ENCODE data around the gene SLC44A3. TPM values are rescaled to one million over a fixed set of nuclear protein-coding genes. Genes with fewer than 3 reads are reported as not detected.

The SLC44A3 gene
- polyA plus RNA-seq, 1 donor from 2014 or later = not detected

DNA sequence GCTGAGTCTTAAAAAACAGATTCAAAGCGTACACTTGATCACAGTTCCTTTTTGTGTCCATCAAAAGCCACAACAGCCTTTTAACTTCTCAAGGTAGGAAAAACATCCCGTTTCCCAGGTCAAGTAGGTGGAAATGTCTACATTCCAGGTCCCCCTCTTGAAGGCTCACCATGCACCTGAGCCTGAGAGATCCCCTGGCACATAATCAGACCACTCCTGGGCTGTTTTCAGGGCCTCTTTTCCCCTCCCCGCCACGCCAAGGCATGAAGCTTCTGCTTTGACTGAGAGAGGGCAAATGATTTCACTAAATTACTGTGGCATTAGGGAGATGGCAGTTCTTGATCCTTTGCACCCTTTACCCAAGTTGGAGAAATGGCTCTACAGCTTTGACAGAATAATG, 85.0 kb downstream of the SLC44A3 start:
- TF ChIP-seq RAD21 (conservative IDR thresholded peaks at IDR 0.05) (no peak), SMC3 (conservative IDR thresholded peaks at IDR 0.05; ENCODE audit: poor library complexity) (no peak)
- TF ChIP-seq, protein P1, sequence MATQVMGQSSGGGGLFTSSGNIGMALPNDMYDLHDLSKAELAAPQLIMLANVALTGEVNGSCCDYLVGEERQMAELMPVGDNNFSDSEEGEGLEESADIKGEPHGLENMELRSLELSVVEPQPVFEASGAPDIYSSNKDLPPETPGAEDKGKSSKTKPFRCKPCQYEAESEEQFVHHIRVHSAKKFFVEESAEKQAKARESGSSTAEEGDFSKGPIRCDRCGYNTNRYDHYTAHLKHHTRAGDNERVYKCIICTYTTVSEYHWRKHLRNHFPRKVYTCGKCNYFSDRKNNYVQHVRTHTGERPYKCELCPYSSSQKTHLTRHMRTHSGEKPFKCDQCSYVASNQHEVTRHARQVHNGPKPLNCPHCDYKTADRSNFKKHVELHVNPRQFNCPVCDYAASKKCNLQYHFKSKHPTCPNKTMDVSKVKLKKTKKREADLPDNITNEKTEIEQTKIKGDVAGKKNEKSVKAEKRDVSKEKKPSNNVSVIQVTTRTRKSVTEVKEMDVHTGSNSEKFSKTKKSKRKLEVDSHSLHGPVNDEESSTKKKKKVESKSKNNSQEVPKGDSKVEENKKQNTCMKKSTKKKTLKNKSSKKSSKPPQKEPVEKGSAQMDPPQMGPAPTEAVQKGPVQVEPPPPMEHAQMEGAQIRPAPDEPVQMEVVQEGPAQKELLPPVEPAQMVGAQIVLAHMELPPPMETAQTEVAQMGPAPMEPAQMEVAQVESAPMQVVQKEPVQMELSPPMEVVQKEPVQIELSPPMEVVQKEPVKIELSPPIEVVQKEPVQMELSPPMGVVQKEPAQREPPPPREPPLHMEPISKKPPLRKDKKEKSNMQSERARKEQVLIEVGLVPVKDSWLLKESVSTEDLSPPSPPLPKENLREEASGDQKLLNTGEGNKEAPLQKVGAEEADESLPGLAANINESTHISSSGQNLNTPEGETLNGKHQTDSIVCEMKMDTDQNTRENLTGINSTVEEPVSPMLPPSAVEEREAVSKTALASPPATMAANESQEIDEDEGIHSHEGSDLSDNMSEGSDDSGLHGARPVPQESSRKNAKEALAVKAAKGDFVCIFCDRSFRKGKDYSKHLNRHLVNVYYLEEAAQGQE (IDR thresholded peaks at IDR 0.05; ENCODE audit: borderline replicate concordance) = no peak
- H3K36me3 ChIP-seq (ENCODE audit: insufficient read depth, low read length) = no peaks in the 10 kb centered on the region

DNA sequence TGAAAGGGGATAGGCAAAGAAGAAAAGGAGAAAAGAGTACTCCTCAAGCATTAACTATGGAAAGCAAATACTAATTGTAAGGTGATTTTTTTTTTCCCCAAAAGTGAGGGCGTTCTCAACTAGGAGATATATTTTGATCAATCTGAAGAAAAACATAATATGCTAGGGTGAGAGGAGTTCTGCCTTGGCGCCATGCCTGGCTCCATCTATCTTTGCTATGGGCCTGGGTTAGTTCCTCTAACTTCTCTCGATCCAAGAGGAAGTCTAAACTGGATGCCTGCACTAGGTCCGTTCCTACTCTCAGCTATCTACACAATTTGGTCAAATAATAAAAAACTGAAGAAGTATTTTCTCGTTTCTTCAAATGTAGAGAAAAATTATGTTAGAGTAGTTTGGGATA, 86.2 kb downstream of the SLC44A3 start:
- Histone ChIP-seq H2AFZ (ENCODE audit: low read depth, low read length) (no peak overlapping the region), H3F3A (ENCODE audit: insufficient read depth, low read length, poor library complexity, severe bottlenecking) (no peaks in the 10 kb centered on the region), H3K79me2 (replicated peaks; ENCODE audit: insufficient read depth, low read length) (peaks cover 69% of the 10 kb centered on the region), H3K4me2 (ENCODE audit: low read length) (no peak overlapping the region), H3K4me3 (ENCODE audit: low read length) (no peak overlapping the region), H3K9ac (ENCODE audit: low read length) (no peak overlapping the region), H3K27ac (ENCODE audit: low read length) (no peak overlapping the region), H3K27me3 (ENCODE audit: insufficient read depth, low read depth, low read length) (no peaks in the 10 kb centered on the region), H3K9me3 (ENCODE audit: low read length) (no peaks in the 10 kb centered on the region), H4K20me1 (ENCODE audit: insufficient read depth) (no peaks in the 10 kb centered on the region), H3K36me3 (ENCODE audit: insufficient read depth, low read length) (no peaks in the 10 kb centered on the region), H3K9me2 (ENCODE audit: insufficient read depth, low read length) (no peaks in the 10 kb centered on the region)
- TF ChIP-seq, protein P1 (IDR thresholded peaks at IDR 0.05; ENCODE audit: borderline replicate concordance) = no peak
- TF ChIP-seq RAD21 (conservative IDR thresholded peaks at IDR 0.05) (no peak), MXI1 (conservative IDR thresholded peaks at IDR 0.05; ENCODE audit: poor library complexity, severe bottlenecking) (no peak), SMC3 (conservative IDR thresholded peaks at IDR 0.05; ENCODE audit: poor library complexity) (no peak), EP300 (conservative IDR thresholded peaks at IDR 0.05; ENCODE audit: poor library complexity, severe bottlenecking) (no peak), TAF1 (IDR thresholded peaks at IDR 0.05; ENCODE audit: low read depth) (no peak), POLR2AphosphoS5 (IDR thresholded peaks at IDR 0.05) (no peak), EZH2 (IDR thresholded peaks at IDR 0.05; ENCODE audit: borderline replicate concordance, insufficient read depth, low read length, poor library complexity, severe bottlenecking) (no peak)
- TF ChIP-seq, protein P2, sequence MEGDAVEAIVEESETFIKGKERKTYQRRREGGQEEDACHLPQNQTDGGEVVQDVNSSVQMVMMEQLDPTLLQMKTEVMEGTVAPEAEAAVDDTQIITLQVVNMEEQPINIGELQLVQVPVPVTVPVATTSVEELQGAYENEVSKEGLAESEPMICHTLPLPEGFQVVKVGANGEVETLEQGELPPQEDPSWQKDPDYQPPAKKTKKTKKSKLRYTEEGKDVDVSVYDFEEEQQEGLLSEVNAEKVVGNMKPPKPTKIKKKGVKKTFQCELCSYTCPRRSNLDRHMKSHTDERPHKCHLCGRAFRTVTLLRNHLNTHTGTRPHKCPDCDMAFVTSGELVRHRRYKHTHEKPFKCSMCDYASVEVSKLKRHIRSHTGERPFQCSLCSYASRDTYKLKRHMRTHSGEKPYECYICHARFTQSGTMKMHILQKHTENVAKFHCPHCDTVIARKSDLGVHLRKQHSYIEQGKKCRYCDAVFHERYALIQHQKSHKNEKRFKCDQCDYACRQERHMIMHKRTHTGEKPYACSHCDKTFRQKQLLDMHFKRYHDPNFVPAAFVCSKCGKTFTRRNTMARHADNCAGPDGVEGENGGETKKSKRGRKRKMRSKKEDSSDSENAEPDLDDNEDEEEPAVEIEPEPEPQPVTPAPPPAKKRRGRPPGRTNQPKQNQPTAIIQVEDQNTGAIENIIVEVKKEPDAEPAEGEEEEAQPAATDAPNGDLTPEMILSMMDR (IDR thresholded peaks at IDR 0.05; ENCODE audit: poor library complexity, severe bottlenecking) = no peak

More for the DNA sequence above, 85.0 kb downstream of the SLC44A3 start:
- no peak overlapping the region for H2AFZ ChIP-seq (ENCODE audit: low read depth, low read length)
- no peaks in the 10 kb centered on the region for H3K27me3 ChIP-seq (ENCODE audit: insufficient read depth, low read depth, low read length)
- peaks cover 57% of the 10 kb centered on the region for H3K79me2 ChIP-seq (replicated peaks; ENCODE audit: insufficient read depth, low read length)
- H3K9ac ChIP-seq (ENCODE audit: low read length) = no peak overlapping the region
- no peaks in the 10 kb centered on the region for H3K9me2 ChIP-seq (ENCODE audit: insufficient read depth, low read length)
- H4K20me1 ChIP-seq (ENCODE audit: insufficient read depth) = no peaks in the 10 kb centered on the region
- no peaks in the 10 kb centered on the region for H3F3A ChIP-seq (ENCODE audit: insufficient read depth, low read length, poor library complexity, severe bottlenecking)
- no peak overlapping the region for H3K4me3 ChIP-seq (ENCODE audit: low read length)
- H3K4me2 ChIP-seq (ENCODE audit: low read length) = no peak overlapping the region
- H3K9me3 ChIP-seq (ENCODE audit: low read length) = no peaks in the 10 kb centered on the region
- no peak overlapping the region for H3K27ac ChIP-seq (ENCODE audit: low read length)
